ENCODE data around the gene SEMA3B. TPM values are rescaled to one million over a fixed set of nuclear protein-coding genes. Genes with fewer than 3 reads are reported as not detected.
A peak's percentile ranks its signal among the peaks of the same experiment; 100 is the strongest.

The SEMA3B gene
- polyA plus RNA-seq, 3 donors: 0.56 TPM; not detected in 2

GRCh38 chr3:50232303-50232702 lies 36.6 kb upstream of the SEMA3B start:
- Histone ChIP-seq H3K27ac (ENCODE audit: low read depth in 1 of 2, low read length in 2 of 2) (no peak overlapping the region), H4K20me1 (ENCODE audit: insufficient read depth, low read length) (peaks cover 12% of the 10 kb centered on the region), H3K4me2 (replicated peaks; ENCODE audit: extremely low read depth, low read length, poor library complexity, severe bottlenecking) (no peak overlapping the region), H3K36me3 (replicated peaks in 1 of 2; ENCODE audit: control insufficient read depth in 1 of 2, insufficient read depth in 2 of 2, low read length in 2 of 2) (peaks cover 0 to 3% of the 10 kb centered on the region in 2 donors), H3K9ac (ENCODE audit: insufficient read depth, low read length, poor library complexity, severe bottlenecking) (no peak overlapping the region), H2AFZ (ENCODE audit: insufficient read depth, low read depth, low read length, poor library complexity, severe bottlenecking) (no peak overlapping the region), H3K79me2 (ENCODE audit: insufficient read depth, low read length) (peaks cover 91% of the 10 kb centered on the region), H3K4me3 (replicated peaks in 1 of 3; ENCODE audit: low read depth in 2 of 3, low read length in 3 of 3) (no peak overlapping the region), H3K27me3 (ENCODE audit: control insufficient read depth in 2 of 2, insufficient read depth in 2 of 2, low read length in 2 of 2) (no peaks in the 10 kb centered on the region), H3K4me1 (ENCODE audit: control insufficient read depth in 1 of 2, insufficient read depth in 2 of 2, low read length in 2 of 2) (peaks cover 79 to 83% of the 10 kb centered on the region in 2 donors), H3K9me3 (replicated peaks in 1 of 2; ENCODE audit: control insufficient read depth in 1 of 2, insufficient read depth in 1 of 2, low read length in 2 of 2) (no peaks in the 10 kb centered on the region)
- peak overlapping the region in 1 of 7 donors; percentile 70 for H3K27ac Mint-ChIP-seq
- H3K4me1 Mint-ChIP-seq: peaks cover 75% of the 10 kb centered on the region
- intact Hi-C loops (cut with micrococcal nuclease): no loop called here
- H3K36me3 Mint-ChIP-seq: peaks cover 3 to 9% of the 10 kb centered on the region in 2 donors
- H3K27me3 Mint-ChIP-seq (ENCODE audit: low read depth in 3 of 3): peaks cover 0 to 2% (median 2%) of the 10 kb centered on the region in 3 donors
- WGBS (ENCODE audit: insufficient coverage): 100% methylated on average over 1 of the region's 3 CpGs
- no peak overlapping the region for H3K4me3 Mint-ChIP-seq
- TF ChIP-seq CTCF (IDR thresholded peaks at IDR 0.05): no peak
- DNase-seq: no peak
- no peaks in the 10 kb centered on the region for H3K9me3 Mint-ChIP-seq

- Histone ChIP-seq H3K79me2 (ENCODE audit: insufficient read depth, low read length) (peaks cover 92% of the 10 kb centered on the region), H3K4me3 (replicated peaks in 1 of 3; ENCODE audit: low read depth in 2 of 3, low read length in 3 of 3) (no peak overlapping the region), H4K20me1 (ENCODE audit: insufficient read depth, low read length) (peaks cover 21% of the 10 kb centered on the region), H3K27me3 (ENCODE audit: control insufficient read depth in 2 of 2, insufficient read depth in 2 of 2, low read length in 2 of 2) (no peaks in the 10 kb centered on the region), H3K27ac (ENCODE audit: low read depth in 1 of 2, low read length in 2 of 2) (peak overlapping the region in 1 of 2 donors; percentile 85), H3K36me3 (replicated peaks in 1 of 2; ENCODE audit: control insufficient read depth in 1 of 2, insufficient read depth in 2 of 2, low read length in 2 of 2) (peaks cover 0 to 3% of the 10 kb centered on the region in 2 donors), H3K4me1 (ENCODE audit: control insufficient read depth in 1 of 2, insufficient read depth in 2 of 2, low read length in 2 of 2) (peaks cover 72 to 76% of the 10 kb centered on the region in 2 donors), H3K9ac (ENCODE audit: insufficient read depth, low read length, poor library complexity, severe bottlenecking) (no peak overlapping the region), H2AFZ (ENCODE audit: insufficient read depth, low read depth, low read length, poor library complexity, severe bottlenecking) (no peak overlapping the region), H3K4me2 (replicated peaks; ENCODE audit: extremely low read depth, low read length, poor library complexity, severe bottlenecking) (peak overlapping the region; percentile 2), H3K9me3 (replicated peaks in 1 of 2; ENCODE audit: control insufficient read depth in 1 of 2, insufficient read depth in 1 of 2, low read length in 2 of 2) (no peaks in the 10 kb centered on the region)
- peaks cover 0 to 3% (median 2%) of the 10 kb centered on the region in 3 donors for H3K27me3 Mint-ChIP-seq (ENCODE audit: low read depth in 3 of 3)
- peak overlapping the region; percentile 80 to 95 (median 85) for H3K27ac Mint-ChIP-seq
- H3K9me3 Mint-ChIP-seq: no peaks in the 10 kb centered on the region
- H3K4me1 Mint-ChIP-seq: peaks cover 68% of the 10 kb centered on the region
- H3K36me3 Mint-ChIP-seq: peaks cover 3 to 10% of the 10 kb centered on the region in 2 donors
- no peak for TF ChIP-seq CTCF (IDR thresholded peaks at IDR 0.05)
- no peak overlapping the region for H3K4me3 Mint-ChIP-seq
- no peak for DNase-seq
- WGBS (ENCODE audit: insufficient coverage): 95% methylated on average over 4 of the region's 4 CpGs
- intact Hi-C loops (cut with micrococcal nuclease): no loop called here
These were observed 35.8 kb upstream of the SEMA3B start for GRCh38 chr3:50233176-50233575.

Data from CD14-positive monocyte (primary cell).